OCI-LY7 (cell line): Measurements from ENCODE around the gene RACGAP1. TPM values are rescaled to one million over a fixed set of nuclear protein-coding genes. Genes with fewer than 3 reads are reported as not detected.

Experiments
- BruUV-seq: library from RNA; stranded (reverse); fragments of 400-500 nt; replicated peaks from 2 replicates; lab custom pipeline; 2021; lab: Mats Ljungman, UMichigan
- CTCF ChIA-PET: fragments of 300-600 bp; sonication (Branson Sonifier 250); formaldehyde crosslinking; loops from one replicate; lab custom pipeline; 2022; ENCODE audit warnings: antibody characterized with exemption; ENCODE audit not compliant: unreplicated experiment; lab: Charles Lee
- POLR2A ChIA-PET: fragments of 300-600 bp; sonication (Branson Sonifier 250); formaldehyde crosslinking; loops from one replicate; lab custom pipeline; 2022; ENCODE audit warnings: antibody characterized with exemption; lab: Charles Lee
- DNase-seq: peaks from one replicate; pipeline ENCODE4 v3.0.0-alpha.2; 2015; ENCODE audit warnings: low spot score
- H2AFZ ChIP-seq: fragments of 200-600 bp; sonication (generic), shearing (Covaris generic); 2 replicates; pipeline ENCODE4 v1.6.1; 2014; ENCODE audit warnings: mild to moderate bottlenecking, antibody characterized with exemption, low read length, moderate library complexity
- H3K27ac ChIP-seq: fragments of 200-600 bp; sonication (generic); 2 replicates; pipeline ENCODE4 v1.5.1; 2014; ENCODE audit warnings: mixed run types, low read depth, mild to moderate bottlenecking, moderate library complexity, low read length, inconsistent platforms; ENCODE audit not compliant: poor library complexity, severe bottlenecking
- H3K36me3 ChIP-seq: fragments of 200-600 bp; sonication (generic); 2 replicates; pipeline ENCODE4 v1.6.1; 2014; ENCODE audit warnings: mild to moderate bottlenecking, antibody characterized with exemption, low read length, moderate library complexity, mixed read lengths; ENCODE audit not compliant: insufficient read depth
- H3K4me1 ChIP-seq: fragments of 200-600 bp; sonication (generic); 2 replicates; pipeline ENCODE4 v1.5.1; 2014; ENCODE audit warnings: mild to moderate bottlenecking, low read length; ENCODE audit not compliant: insufficient read depth, poor library complexity, severe bottlenecking
- H3K4me2 ChIP-seq: fragments of 200-600 bp; sonication (generic); 2 replicates; pipeline ENCODE4 v1.6.1; 2014; ENCODE audit warnings: mild to moderate bottlenecking, low read length
- H3K4me3 ChIP-seq: fragments of 200-600 bp; sonication (generic); 2 replicates; pipeline ENCODE4 v1.5.1; 2014; ENCODE audit warnings: mild to moderate bottlenecking, low read depth, low read length; ENCODE audit not compliant: poor library complexity, severe bottlenecking
- H3K79me2 ChIP-seq: fragments of 200-600 bp; sonication (generic); 2 replicates; pipeline ENCODE4 v1.6.1; 2016; ENCODE audit warnings: low read depth, mild to moderate bottlenecking, low read length, moderate library complexity, mixed read lengths; ENCODE audit not compliant: insufficient read depth
- H3K9me2 ChIP-seq: fragments of 200-600 bp; sonication (generic); 2 replicates; pipeline ENCODE4 v1.6.1; 2016; ENCODE audit warnings: mild to moderate bottlenecking, low read length, mixed read lengths; ENCODE audit not compliant: insufficient read depth
- H3K9me3 ChIP-seq: fragments of 200-600 bp; sonication (generic); 2 replicates; pipeline ENCODE4 v1.6.1; 2014; ENCODE audit warnings: mild to moderate bottlenecking, mixed run types, low read length, mixed read lengths
- H4K20me1 ChIP-seq: fragments of 200-600 bp; sonication (generic); 2 replicates; pipeline ENCODE4 v1.6.1; 2014; ENCODE audit warnings: mild to moderate bottlenecking, antibody characterized with exemption, low read length, moderate library complexity, mixed read lengths; ENCODE audit not compliant: insufficient read depth
- CTCF ChIP-seq: fragments of 200-600 bp; sonication (generic); conservative IDR thresholded peaks from 2 replicates; pipeline ENCODE4 v1.5.1; 2014; ENCODE audit warnings: mild to moderate bottlenecking, antibody characterized with exemption, low read length, moderate library complexity, mixed read lengths
- EZH2phosphoT487 ChIP-seq: fragments of 200-600 bp; sonication (generic); IDR thresholded peaks from 2 replicates; pipeline ENCODE4 v1.6.1; 2018; ENCODE audit warnings: low read depth, borderline replicate concordance, mild to moderate bottlenecking, mixed run types, antibody characterized with exemption, low read length, moderate library complexity, mixed read lengths
- intact Hi-C: fragments of 100-400 bp; cut with micrococcal nuclease; formaldehyde crosslinking; loops from one replicate; pipeline ENCODE4 v1.10.0; 2022; ENCODE audit not compliant: unreplicated experiment
- total RNA-seq, 2 experiments: library from RNA; depleted of rRNA in 1 of 2; stranded (reverse); fragments of >200 nt in 1 of 2; shearing (Covaris generic) in 1 of 2; gene quantifications; 2 replicates each; pipeline ENCODE4 v1.2.3, GENCODE V29; 2014 to 2022

Gene RACGAP1
- total RNA-seq, 2 experiments from 2014 or later = 69.6 to 104 TPM

- no TSS peak for BruUV-seq
- Histone ChIP-seq H4K20me1 (no peaks in the 10 kb centered on the region), H3K36me3 (no peaks in the 10 kb centered on the region), H3K79me2 (no peaks in the 10 kb centered on the region), H3K4me1 (peaks cover 8% of the 10 kb centered on the region), H3K4me3 (no peak overlapping the region), H3K9me3 (no peaks in the 10 kb centered on the region), H3K4me2 (no peak overlapping the region), H3K9me2 (no peaks in the 10 kb centered on the region), H2AFZ (no peak overlapping the region), H3K27ac (no peak overlapping the region)
- no peak for DNase-seq
- TF ChIP-seq CTCF (no peak), EZH2phosphoT487 (no peak)
- ChIA-PET CTCF (no interaction called here), POLR2A (no interaction called here)
- intact Hi-C loops = no loop called here
These were observed 70.1 kb downstream of the RACGAP1 start for GRCh38 chr12:49954863-49955830.

GRCh38 chr12:49953961-49954846 lies 71.1 kb downstream of the RACGAP1 start:
- Histone ChIP-seq H4K20me1 (no peaks in the 10 kb centered on the region), H2AFZ (no peak overlapping the region), H3K79me2 (no peaks in the 10 kb centered on the region), H3K4me1 (no peaks in the 10 kb centered on the region), H3K4me2 (no peak overlapping the region), H3K36me3 (no peaks in the 10 kb centered on the region), H3K4me3 (no peak overlapping the region), H3K9me2 (no peaks in the 10 kb centered on the region), H3K9me3 (no peaks in the 10 kb centered on the region), H3K27ac (no peak overlapping the region)
- intact Hi-C loops = no loop called here
- ChIA-PET CTCF (no interaction called here), POLR2A (no interaction called here)
- no peak for TF ChIP-seq CTCF
- TF ChIP-seq EZH2phosphoT487 = no peak
- no TSS peak for BruUV-seq
- DNase-seq = no peak
